Kidney (tissue), 14 donors: ENCODE results near the gene C10orf90. TPM values are rescaled to one million over a fixed set of nuclear protein-coding genes. Genes with fewer than 3 reads are reported as not detected.

Source experiments
- DNase-seq, 5 donors: peaks; one replicate each; pipeline ENCODE4 v3.0.0-alpha.2; 2013 to 2020
- FAIRE-seq: peaks from 2 replicates; lab custom pipeline; 2012; peaks lifted over from hg19 to GRCh38; lab: Jason Lieb, UNC
- H3K27ac ChIP-seq, 2 donors: one replicate each; pipeline ENCODE4 v1.7.0; 2013; ENCODE audit warnings: low read depth in 2 of 2, low read length in 2 of 2, inconsistent platforms in 1 of 2
- H3K27me3 ChIP-seq: one replicate; pipeline ENCODE4 v1.7.1; 2013; ENCODE audit warnings: low read length, inconsistent platforms; ENCODE audit not compliant: control insufficient read depth, insufficient read depth
- H3K36me3 ChIP-seq, 3 donors: one replicate each; pipeline versions ENCODE4 v1.7.0 to v1.7.1; 2013; ENCODE audit warnings: low read length in 3 of 3, control low read depth in 1 of 3, inconsistent platforms in 1 of 3; ENCODE audit not compliant: insufficient read depth in 3 of 3, control insufficient read depth in 2 of 3
- H3K4me1 ChIP-seq, 3 donors: one replicate each; pipeline versions ENCODE4 v1.7.0 to v1.7.1; 2013; ENCODE audit warnings: low read length in 3 of 3, inconsistent platforms in 1 of 3, low read depth in 1 of 3; ENCODE audit not compliant: control insufficient read depth in 2 of 3, insufficient read depth in 2 of 3
- H3K4me3 ChIP-seq, 3 donors: one replicate each; pipeline versions ENCODE4 v1.7.0 to v1.8.1; 2013; ENCODE audit warnings: low read length in 3 of 3, control low read depth in 1 of 3, inconsistent platforms in 1 of 3
- H3K9ac ChIP-seq, 3 donors: one replicate each; pipeline versions ENCODE4 v1.7.0 to v1.7.1; 2013; ENCODE audit warnings: low read length in 3 of 3, control low read depth in 1 of 3, inconsistent platforms in 1 of 3
- H3K9me3 ChIP-seq, 3 donors: one replicate each; pipeline versions ENCODE4 v1.7.0 to v1.7.1; 2013; ENCODE audit warnings: low read length in 3 of 3, control low read depth in 1 of 3, inconsistent platforms in 1 of 3; ENCODE audit not compliant: control insufficient read depth in 2 of 3, insufficient read depth in 1 of 3
- intact Hi-C: fragments of 100-400 bp; cut with DNase I; formaldehyde crosslinking; loops from one replicate; pipeline ENCODE4 v1.11.1; 2022
- polyA plus RNA-seq: library from polyadenylated mRNA; stranded (reverse); fragments of 350-450 nt; fragmentation: Illumina TruSeq; extraction: RNeasy Lipid Tissue Mini Kit (QIAGEN cat#74804); gene quantifications from one replicate; pipeline ENCODE4 v1.2.3, GENCODE V29; 2014; ENCODE audit warnings: low read depth, low replicate concordance; ENCODE audit not compliant: insufficient read depth
- total RNA-seq: library from RNA; stranded (reverse); fragmentation: NEBNext Ultra II Directional; extraction: Animal tissue kit (Norgen Biotek cat#: 25700); gene quantifications from one replicate; pipeline ENCODE4 v1.2.1, GENCODE V29; 2021
- TF ChIP-seq, protein P1 (sequence below): IDR thresholded peaks from 3 replicates; pipeline ENCODE4 v1.5.1; 2012; ENCODE audit warnings: mild to moderate bottlenecking, moderate library complexity, borderline replicate concordance; ENCODE audit not compliant: insufficient read depth; ENCODE audit errors: extremely low read depth
- donor health status: control.
- donor health status: control.
- donor health status: control.
- donor health status: control.
- donor health status: control.
- donor health status: DM: yes; HTN: yes; CAD: no.
- donor health status: Normal renal cell carcinoma (clear cell type).

C10orf90 gene
- total and polyA plus RNA-seq, 2 donors from 2014 or later = 0.30 TPM; not detected in 1

GRCh38 chr10:126549344-126549743, 121.1 kb downstream of the C10orf90 start:
- no peak for DNase-seq
- FAIRE-seq = no peak

GRCh38 chr10:126544565-126544964, 125.9 kb downstream of the C10orf90 start:
- TF ChIP-seq, protein P1, sequence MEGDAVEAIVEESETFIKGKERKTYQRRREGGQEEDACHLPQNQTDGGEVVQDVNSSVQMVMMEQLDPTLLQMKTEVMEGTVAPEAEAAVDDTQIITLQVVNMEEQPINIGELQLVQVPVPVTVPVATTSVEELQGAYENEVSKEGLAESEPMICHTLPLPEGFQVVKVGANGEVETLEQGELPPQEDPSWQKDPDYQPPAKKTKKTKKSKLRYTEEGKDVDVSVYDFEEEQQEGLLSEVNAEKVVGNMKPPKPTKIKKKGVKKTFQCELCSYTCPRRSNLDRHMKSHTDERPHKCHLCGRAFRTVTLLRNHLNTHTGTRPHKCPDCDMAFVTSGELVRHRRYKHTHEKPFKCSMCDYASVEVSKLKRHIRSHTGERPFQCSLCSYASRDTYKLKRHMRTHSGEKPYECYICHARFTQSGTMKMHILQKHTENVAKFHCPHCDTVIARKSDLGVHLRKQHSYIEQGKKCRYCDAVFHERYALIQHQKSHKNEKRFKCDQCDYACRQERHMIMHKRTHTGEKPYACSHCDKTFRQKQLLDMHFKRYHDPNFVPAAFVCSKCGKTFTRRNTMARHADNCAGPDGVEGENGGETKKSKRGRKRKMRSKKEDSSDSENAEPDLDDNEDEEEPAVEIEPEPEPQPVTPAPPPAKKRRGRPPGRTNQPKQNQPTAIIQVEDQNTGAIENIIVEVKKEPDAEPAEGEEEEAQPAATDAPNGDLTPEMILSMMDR = no peak
- H3K9ac ChIP-seq = no peak overlapping the region
- no peak for FAIRE-seq
- no peaks in the 10 kb centered on the region for H3K27me3 ChIP-seq
- H3K4me3 ChIP-seq = no peak overlapping the region
- H3K36me3 ChIP-seq = no peaks in the 10 kb centered on the region
- H3K27ac ChIP-seq = no peak overlapping the region
- H3K4me1 ChIP-seq = no peaks in the 10 kb centered on the region
- DNase-seq = no peak
- intact Hi-C loops = no loop called here
- H3K9me3 ChIP-seq = no peaks in the 10 kb centered on the region

More at GRCh38 chr10:126549344-126549743, 121.1 kb downstream of the C10orf90 start:
- TF ChIP-seq, protein P1 = no peak
- no peak overlapping the region for H3K9ac ChIP-seq
- intact Hi-C loops = no loop called here
- no peaks in the 10 kb centered on the region for H3K27me3 ChIP-seq
- H3K36me3 ChIP-seq = no peaks in the 10 kb centered on the region
- no peaks in the 10 kb centered on the region for H3K9me3 ChIP-seq
- no peak overlapping the region for H3K4me3 ChIP-seq
- H3K4me1 ChIP-seq = no peaks in the 10 kb centered on the region
- H3K27ac ChIP-seq = no peak overlapping the region

GRCh38 chr10:126538439-126539135, 131.9 kb downstream of the C10orf90 start:
- no peaks in the 10 kb centered on the region for H3K4me1 ChIP-seq
- no peaks in the 10 kb centered on the region for H3K27me3 ChIP-seq
- FAIRE-seq (no peak), DNase-seq (no peak)
- intact Hi-C loops = no loop called here
- H3K27ac ChIP-seq = no peak overlapping the region
- no peak overlapping the region for H3K4me3 ChIP-seq
- no peak overlapping the region for H3K9ac ChIP-seq
- no peaks in the 10 kb centered on the region for H3K36me3 ChIP-seq
- TF ChIP-seq, protein P1 = no peak
- H3K9me3 ChIP-seq = no peaks in the 10 kb centered on the region
